Anterior cingulate cortex (tissue), 58 donors: Measurements from ENCODE around the gene PIK3R2.
"Not testable (repeated sequence)": the region's sequence is repeated elsewhere in the genome, so short reads cannot be mapped to it uniquely, and the experiment has no call there.

Experiments
- DNase-seq, 58 donors: peaks; one replicate each; lab custom pipeline; 2025; lab: John Stamatoyannopoulos, UW

The PIK3R2 gene

DNA sequence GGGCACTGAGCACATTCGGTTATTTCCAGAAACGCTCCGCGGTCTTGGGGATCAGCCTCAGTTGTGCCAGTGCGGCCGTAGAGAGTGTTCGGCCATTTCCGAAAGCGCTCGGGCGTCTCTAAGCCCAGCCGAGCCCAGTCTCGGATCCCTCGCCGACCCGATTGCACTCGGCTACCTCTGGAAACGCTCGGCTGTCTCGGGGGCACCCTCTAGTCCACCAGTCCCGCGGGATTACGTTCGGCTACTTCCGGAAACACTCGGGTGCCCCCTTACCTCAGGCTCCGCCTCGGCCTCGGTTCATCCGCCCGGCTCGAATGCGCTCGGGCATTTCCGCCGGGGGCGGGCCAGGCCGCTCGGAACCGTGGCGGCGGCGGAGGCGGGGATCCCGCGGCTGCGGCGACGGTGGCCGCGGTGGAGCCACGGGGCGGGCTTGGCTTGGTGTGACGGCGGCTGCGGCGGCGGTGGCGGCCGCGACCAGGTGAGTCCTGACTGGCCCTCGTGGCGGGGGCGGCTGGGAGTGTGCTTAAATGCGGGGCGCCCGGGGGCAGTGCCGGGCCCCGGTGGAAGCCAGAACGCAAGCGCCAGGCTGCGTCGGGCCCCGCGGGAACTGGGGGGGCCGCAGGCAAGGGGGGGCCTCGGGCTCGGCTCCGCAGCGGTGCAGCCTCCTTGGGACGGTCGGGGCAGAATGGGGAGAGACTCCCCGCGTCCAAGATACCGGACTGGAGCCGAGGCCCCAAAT is at the start of gene PIK3R2:
Gene PIK3R2, plus strand, starts transcription at position 347 of the 739 bp plus-strand sequence. CDS start 2,717 bp downstream, outside the sequence.
- DNase-seq, result peak; percentile 90 to 100 (median 98)

DNA sequence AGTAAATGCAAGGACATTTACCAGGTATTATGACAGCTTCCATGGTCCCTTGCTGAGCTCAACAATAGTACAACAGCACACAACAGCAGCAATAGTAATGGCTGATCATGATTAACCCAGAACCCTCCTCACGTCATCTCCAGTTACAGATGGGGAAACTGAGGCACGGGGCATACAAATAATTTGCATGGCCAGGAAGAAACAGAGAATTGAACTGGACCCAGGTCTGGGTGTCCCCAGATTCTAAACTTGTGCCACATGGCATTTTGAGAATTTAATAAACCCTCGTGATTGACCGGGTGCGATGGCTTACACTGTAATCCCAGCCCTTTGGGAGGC is 48.2 kb upstream of the PIK3R2 start:
- no peak for DNase-seq

DNA sequence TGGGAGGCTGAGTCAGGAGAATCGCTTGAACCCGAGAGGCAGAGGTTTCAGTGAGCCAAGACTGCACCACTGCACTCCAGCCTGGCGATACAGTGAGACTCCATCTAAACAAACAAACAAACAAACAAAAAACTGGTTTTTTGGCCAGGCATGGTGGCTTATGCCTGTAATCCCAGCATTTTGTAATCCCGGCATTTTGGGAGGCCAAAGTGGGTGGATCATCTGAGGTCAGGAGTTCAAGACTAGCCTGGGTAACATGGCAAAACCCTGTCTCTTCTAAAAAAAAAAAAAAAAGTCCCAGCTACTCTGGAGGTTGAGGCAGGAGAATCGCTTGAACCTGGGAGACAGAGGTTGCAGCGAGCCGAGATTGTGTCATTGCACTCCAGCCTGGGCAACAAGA is 47.7 kb upstream of the PIK3R2 start:
- not testable (repeated sequence) for DNase-seq

DNA sequence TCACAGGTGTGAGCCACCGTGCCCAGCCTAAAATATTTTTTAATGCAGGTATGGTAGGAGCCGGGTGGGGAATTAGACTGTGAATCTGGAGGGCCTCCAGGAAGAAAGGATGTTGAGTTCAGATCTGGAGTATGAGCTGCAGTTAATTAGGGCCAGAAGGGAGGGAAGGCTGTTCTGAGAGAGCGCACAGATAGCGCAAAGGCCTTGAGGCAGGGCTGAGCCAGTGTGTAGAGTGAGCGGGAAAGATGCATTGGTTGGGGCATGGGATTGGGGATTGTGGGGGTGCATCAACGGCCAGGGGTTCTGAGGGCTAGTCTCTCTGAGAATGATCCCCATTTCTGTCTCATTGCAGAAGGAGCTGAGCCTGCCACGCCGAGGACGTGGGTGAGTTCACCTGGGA is 45.7 kb upstream of the PIK3R2 start:
- DNase-seq, result no peak

DNA sequence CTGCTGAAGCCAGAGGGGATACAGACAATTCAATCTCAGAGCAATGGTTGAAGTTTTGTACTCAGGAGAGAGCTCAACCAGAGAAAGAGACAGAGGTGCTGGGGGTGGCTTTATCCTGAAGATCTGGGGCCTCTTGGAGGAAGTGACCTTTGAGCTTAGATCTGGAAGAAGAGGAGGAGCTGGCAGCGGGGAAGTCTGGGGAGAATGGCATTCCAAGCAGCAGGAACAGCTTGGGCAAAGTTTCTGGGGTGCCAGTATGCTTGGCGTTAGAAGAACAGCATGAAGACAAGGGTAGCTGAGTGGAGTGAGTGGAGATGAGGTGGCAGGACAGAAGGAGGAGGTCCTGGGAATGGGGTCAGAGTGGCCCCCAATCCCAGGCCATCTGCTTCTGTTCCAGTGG is 44.1 kb upstream of the PIK3R2 start:
- no peak for DNase-seq

DNA sequence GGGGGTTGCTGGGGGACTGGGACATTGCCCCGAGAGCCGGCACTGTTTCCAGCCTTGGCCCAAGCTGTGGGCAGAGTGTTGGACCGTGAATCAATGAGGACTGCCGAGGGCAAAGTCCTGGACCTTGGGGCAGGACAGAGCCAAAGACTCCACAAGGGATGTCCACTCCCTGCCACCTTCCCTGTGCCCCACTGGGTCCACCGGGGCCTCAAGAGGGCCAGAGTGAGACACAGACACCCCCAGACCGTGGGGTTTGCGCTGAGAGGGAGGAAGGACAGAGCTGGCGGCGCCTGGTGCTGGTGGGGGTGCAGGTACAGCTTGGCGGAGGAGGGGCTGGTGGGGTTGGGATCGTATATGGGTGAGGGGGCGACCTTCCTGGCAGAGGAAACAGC is 43.6 kb upstream of the PIK3R2 start:
- no peak for DNase-seq

DNA sequence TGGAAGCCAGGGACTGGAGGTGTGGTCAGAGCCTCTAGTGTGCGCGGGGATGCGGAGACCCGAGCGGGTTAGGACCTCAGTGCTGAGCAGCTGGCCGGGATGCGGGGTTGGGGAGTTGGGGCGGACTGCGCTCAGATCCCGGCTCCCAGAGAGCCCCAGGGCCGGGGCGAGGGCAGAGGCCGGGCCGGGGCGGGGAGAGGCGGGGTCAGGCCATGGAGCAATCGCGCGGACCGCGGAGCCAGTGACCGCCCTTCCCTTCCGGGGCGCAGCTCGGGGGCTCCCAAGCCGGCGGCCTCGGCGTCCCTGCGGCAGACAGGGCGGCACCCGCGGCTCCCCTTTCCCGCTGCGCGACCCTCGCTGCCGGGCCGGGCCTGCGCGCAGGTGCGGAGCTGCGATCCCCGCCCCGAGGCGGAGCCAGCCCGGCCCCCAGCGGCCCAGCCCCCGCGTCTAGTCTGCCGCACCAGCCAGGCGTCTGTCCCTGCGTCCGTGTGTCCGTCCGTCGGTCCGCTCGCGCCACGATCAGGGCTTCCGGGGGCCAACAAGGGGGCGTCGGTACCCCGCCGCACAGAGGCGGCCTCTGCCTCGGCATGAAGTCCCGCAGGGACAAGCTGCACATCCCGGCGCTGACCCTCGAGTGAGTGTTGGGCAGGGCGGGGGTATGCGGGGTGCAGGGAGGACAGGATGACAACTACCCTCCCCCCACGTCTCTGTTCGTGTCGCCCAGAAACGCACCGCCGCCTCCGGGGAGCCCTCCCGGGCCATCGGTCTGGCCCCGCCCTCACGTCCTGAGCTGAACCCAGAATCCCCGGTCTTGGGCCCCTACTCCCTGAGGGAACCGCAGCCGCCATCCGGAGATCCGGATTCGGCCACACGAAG is 43.0 kb upstream of the PIK3R2 start:
- peak in 20 of 58 donors; percentile 15 to 62 (median 42) for DNase-seq

DNA sequence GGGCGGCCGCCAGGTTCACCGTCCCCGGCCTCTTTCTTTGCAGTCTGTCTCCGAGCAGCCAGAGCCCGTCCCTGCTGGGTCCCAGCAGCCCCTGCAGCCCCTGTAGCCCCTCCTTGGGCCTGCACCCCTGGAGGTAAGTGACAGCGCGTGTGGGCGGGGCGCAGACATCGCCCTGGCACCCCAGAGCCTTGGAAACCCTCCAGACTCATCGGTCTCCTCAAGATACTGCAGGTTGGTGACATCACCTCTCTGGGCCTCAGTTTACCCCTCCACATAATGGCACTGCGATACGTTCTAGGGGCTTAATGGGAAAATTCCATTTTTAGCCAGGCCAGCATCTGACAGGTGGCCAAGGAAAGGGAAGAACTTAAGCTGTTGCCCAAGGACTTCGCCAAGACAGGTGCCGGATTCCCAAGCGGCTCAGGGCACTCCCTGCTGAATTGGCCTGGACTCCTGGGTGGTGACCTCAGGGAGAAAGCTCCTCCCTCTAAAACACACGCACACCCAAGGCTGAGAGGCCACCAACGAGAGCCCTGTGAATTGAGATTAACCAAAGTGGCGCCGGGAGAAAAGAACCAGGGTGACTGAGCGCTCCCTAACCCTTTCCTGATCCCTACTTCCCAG is 42.2 kb upstream of the PIK3R2 start:
- no peak for DNase-seq

DNA sequence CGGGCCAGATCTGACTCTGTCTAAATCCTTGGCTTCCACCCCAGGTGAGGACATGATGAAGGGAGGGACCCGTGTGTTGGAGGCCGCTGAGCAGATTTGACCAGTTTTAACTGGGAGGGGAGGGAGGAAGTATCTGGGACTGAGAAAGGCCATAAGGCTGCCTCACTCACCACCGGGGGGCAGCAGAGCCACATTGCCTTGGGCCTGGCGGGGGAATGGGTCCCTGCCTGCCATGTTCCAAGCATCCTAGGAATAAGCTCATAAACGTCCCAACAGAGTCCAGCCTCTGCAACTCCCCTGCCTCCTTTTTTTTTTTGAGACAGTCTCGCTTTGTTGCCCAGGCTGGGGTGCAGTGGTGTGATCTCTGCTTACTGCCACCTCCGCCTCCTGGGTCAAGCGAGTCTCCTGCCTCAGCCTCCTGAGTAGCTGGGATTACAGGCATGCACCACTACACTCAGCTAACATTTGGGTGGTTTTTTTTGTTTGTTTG is 39.9 kb upstream of the PIK3R2 start:
- peak in 57 of 58 donors; percentile 4 to 86 (median 70) for DNase-seq

DNA sequence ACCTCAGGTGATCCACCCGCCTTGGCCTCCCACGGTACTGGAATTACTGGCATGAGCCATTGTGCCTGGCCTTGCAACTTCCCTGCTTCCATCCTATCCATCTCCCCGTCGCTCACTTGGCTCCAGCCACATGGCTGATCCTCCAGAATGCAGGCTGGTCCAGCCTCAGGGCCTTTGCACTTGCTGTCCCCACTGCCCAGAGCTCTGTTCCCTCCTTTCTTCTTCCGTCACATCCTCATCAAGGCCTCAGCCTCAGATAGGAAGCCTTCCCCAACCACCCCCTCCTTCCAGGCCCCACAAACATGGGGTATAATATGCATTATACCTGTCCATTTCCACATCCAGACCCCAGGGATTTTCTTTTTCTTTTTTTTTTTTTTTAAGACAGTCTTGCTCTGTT is 39.1 kb upstream of the PIK3R2 start:
- DNase-seq, result no peak

DNA sequence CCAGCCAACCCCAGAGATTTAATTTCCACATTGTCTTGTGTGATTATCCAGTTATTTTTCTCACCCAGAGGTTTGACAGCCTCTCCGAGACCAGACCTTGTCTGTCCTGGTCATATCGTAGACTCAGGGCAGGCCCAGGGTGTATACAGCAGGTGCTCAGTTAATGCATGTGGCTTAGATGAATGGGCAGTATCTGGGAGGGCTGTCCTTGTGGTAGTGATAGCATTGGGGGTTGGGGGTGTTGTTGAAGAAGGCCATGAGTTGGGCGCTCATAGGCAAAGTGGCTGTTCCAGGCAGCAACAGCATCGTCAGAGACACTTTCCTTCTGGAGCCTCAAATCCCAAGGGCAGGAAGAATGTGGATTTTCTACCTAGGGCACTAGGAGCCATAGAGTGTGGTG is 38.5 kb upstream of the PIK3R2 start:
- DNase-seq, result no peak

DNA sequence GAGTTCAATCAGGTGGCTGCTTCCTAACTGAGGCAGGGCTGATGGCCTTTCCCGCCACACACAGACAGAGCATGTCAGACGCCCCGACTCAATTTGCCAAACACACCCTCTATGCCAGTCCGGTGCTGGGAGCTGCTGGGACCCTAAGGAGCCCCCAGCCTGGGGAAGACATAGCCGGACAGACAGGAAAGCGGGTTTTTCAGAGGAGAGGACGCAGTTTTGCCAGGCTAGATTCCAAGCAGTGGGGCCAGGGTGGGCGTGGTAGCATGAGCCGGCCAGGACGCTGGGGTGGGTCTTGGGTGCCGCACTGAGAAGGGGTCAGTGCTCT is 35.6 kb upstream of the PIK3R2 start:
- DNase-seq, result no peak

DNA sequence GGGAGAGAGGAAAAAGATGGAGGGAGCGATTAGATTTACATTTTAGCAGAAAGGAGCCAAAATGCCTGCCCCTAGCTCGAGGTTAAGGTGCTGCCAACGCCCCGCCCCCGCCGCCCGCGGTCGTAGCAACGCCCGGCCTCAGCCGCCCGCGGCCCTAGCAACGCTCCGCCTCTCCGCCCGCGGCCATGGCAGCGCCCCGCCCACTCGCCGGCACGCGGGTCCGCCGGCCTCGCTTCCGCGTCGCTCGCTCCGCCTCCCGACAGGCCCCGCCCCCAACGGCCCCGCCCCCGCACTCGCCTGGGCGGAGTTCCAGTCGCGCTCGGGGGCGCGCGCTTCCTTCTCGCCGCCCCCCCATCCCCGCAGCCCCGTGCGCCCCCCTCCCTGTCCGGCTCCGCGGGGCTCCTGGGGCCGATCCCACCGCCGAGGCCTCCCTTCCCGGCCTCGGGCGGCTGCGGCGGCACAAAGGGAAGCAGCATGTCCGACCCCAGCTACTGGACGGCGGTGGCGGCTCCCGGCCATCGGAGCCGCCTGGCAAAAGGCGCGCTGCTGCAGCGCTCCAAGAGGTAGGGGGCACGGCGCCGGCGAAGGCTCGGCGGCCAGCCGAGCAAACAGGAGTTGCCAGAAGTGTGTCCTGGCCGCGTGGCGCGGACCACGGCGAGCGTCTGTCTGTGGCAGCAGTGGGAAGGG is 35.1 kb upstream of the PIK3R2 start:
- peak in 56 of 58 donors; percentile 41 to 92 (median 81) for DNase-seq

DNA sequence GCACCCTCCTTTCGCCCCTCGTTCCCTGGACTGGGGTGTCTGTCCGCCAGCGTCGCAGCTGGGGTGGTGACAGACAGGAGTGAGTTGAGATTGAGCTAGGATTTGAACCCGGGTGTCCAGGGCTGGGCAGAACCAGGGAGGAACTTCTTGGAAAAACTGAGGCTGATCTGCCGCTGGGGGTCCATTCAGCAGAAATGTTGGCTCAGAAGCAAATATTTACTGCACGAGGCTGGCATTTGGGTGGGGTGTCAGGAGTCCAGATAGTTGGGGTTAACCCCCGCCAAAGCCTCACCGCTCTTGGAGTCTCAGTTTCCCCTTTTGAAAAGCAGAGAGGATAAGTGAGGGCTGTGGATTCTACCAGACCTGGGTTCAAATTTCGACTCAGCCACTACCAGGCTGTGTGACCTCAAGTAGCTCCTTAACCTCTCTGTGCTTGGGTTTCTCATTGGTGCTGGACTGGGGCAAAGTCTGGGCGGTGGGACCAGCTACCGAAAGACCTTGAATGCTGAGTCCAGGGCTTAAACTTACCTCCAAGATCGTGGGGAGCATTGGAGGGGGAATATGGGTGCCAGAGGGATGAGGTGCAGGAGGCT is 34.4 kb upstream of the PIK3R2 start:
- DNase-seq, result peak in 2 of 58 donors; percentile 29 to 46

DNA sequence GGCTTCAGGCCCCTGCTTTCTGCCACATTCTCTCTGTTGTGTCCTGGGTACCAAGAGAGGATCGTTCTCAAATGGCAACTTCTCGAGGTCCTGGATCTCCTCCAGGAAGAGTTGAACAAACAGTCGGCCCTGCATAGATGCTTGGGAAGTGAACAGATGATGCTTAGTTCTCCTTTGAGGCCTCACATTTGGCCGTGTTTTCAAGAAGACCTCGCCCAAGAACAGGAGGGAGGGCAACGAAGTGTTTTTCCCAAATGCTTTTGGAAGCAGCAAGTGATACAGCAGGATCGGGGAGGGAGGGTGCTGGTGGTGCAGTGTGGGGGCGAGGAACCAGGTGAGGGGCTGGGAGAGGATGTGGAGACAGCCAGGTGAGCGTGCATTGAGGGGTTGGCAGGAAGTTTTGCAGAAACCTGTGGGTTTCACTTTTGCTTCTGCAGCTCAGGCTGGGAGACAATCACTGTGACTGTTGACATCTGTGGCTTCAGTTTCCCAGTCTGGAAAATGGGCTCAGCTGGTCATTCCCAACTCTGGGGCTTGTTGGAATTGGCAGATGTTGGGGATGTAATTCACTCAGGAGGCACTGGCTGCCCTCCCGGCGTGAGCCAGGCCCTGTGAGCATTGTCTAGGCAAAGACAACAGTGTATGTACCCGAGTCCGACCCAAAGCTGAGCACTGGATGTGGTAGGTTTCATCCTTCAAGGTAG is 33.8 kb upstream of the PIK3R2 start:
- peak in 18 of 58 donors; percentile 5 to 67 (median 29) for DNase-seq

DNA sequence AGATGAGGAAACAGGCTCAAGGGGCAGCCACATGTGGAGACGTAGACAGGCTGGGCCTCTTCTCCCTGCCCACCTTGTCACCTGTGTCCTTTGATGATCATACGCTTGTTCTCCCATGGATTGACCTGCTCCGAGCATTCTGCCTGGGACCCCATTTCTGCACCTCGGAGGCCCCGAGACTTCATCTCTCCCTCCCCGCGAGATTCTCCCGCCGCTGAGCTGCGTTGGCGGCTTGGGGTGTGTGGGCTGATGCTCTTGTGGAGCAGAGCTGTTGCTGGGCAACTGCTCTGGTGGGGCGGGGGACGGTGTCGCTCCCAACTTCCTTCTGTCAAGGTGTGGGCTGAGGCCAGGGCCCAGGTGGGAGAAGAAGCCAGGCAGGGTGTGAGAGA is 33.3 kb upstream of the PIK3R2 start:
- peak in 32 of 58 donors; percentile 9 to 75 (median 33) for DNase-seq

DNA sequence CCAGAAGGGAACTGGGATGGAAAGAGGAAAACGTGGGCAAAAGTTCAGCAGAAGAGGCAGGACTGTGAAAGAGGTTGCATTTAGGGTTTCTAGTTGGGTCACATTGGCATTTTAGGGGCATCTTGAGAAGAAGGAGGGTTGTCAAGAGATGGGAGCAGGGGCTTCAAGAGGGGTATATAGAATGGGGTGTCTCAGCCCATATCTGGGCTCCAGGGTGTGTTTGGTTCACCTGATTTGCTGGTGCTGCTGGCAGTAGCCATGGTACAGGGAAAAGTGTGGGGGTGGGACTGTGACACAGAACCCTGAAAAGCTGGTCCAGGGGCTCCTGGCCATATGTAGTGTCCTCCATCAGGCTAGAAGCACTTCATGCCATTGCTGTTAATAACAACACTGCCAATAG is 32.8 kb upstream of the PIK3R2 start:
- DNase-seq, result no peak

DNA sequence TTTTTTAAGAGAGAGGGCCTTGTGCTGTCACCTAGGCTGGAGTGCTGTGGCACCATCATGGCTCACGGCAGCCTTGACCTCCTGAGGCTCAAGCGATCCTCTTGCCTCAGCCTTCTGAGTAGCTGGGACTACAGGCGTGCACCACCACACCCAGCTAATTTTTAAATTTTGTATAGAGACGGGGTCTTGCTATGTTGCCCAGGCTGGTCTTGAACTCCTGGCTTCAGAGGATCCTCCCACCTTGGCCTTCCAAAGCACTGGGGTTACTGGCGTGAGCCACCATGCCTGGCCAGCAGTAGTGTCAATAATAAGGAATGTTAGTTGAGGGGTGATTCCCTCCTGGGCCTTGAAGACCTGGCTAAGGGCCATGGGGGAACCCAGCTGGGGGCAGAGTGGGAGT is 31.8 kb upstream of the PIK3R2 start:
- no peak for DNase-seq

DNA sequence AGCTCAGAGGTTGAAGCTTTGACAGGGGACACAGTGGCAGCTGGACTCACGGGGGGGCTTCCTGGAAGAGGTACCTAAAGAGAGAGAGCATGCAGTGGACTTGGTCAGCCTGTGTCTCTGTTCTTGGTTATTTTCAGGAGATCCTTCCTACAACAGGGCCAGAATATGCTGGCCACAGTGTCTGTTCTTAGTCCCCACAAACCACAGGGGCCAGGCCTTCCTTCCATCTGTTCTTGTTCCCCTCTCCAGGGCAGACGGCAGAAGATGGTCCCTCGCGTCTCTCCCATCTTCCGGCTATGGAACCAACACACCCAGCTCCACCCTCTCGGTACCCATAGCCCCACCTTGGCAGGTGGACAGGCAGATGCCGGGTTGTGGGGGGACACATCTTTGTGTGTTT is 30.5 kb upstream of the PIK3R2 start:
- DNase-seq, result peak in 2 of 58 donors; percentile 32 to 36
